Small intestine (tissue), 16 donors: Measurements from ENCODE around the gene MAPKBP1. TPM values are rescaled to one million over a fixed set of nuclear protein-coding genes. Genes with fewer than 3 reads are reported as not detected.
A peak's percentile ranks its signal among the peaks of the same experiment; 100 is the strongest.
"Not testable (repeated sequence)": the region's sequence is repeated elsewhere in the genome, so short reads cannot be mapped to it uniquely, and the experiment has no call there.

Source experiments
- DNase-seq, 2 donors: peaks; one replicate each; pipeline versions ENCODE4 v3.0.0 to v3.0.0-alpha.2; 2013
- FAIRE-seq: peaks from 2 replicates; lab custom pipeline; 2012; peaks lifted over from hg19 to GRCh38; lab: Jason Lieb, UNC
- H3K27ac ChIP-seq, 3 donors: one replicate each; pipeline ENCODE4 v1.5.1; 2013; ENCODE audit warnings: low read length in 2 of 3, mild to moderate bottlenecking in 2 of 3, control low read depth in 1 of 3, inconsistent platforms in 1 of 3, low read depth in 1 of 3, moderate library complexity in 1 of 3
- H3K27me3 ChIP-seq, 3 donors: one replicate each; pipeline ENCODE4 v1.6.1; 2013; ENCODE audit warnings: low read length in 3 of 3, inconsistent platforms in 1 of 3; ENCODE audit not compliant: control insufficient read depth in 3 of 3, insufficient read depth in 3 of 3
- H3K36me3 ChIP-seq, 3 donors: one replicate each; pipeline ENCODE4 v1.6.1; 2013; ENCODE audit warnings: low read length in 3 of 3, inconsistent platforms in 1 of 3, low read depth in 1 of 3, mild to moderate bottlenecking in 1 of 3, moderate library complexity in 1 of 3; ENCODE audit not compliant: control insufficient read depth in 3 of 3, insufficient read depth in 2 of 3
- H3K4me1 ChIP-seq, 3 donors: one replicate each; pipeline ENCODE4 v1.6.1; 2013; ENCODE audit warnings: low read length in 2 of 3, inconsistent platforms in 1 of 3, low read depth in 1 of 3, mild to moderate bottlenecking in 1 of 3, moderate library complexity in 1 of 3; ENCODE audit not compliant: control insufficient read depth in 3 of 3, insufficient read depth in 2 of 3
- H3K4me3 ChIP-seq, 3 donors: one replicate each; pipeline ENCODE4 v1.5.1; 2013; ENCODE audit warnings: low read length in 3 of 3, control low read depth in 1 of 3, inconsistent platforms in 1 of 3, low read depth in 1 of 3, mild to moderate bottlenecking in 1 of 3, moderate library complexity in 1 of 3
- H3K9me3 ChIP-seq, 2 donors: one replicate each; pipeline ENCODE4 v1.6.1; 2013; ENCODE audit warnings: low read depth in 1 of 2, low read length in 1 of 2; ENCODE audit not compliant: control insufficient read depth in 2 of 2, insufficient read depth in 1 of 2
- WGBS, 3 donors: extraction: QIAGEN DNeasy Blood & Tissue Kit; methylation state at CpG; one replicate each; pipeline ENCODE4 v1.1.7; 2013; 5-methylcytosine and 5-hydroxymethylcytosine counted together
- long read RNA-seq, 10 donors: transcript quantifications; one replicate each; lab custom pipeline, GENCODE V29; 2026
- polyA plus RNA-seq, 4 donors: library from polyadenylated mRNA; stranded (reverse) in 3 of 4; unstranded in 1 of 4; fragments of 200-250 nt in 3 of 4; fragments of 120-200 nt in 1 of 4; gene quantifications; one replicate each; pipeline versions ENCODE4 v1.2.1 to v1.2.3, GENCODE V29; 2013
- donor health status: healthy with polysubstance abuse.
- donor health status: control.
- donor health status: control.
- donor health status: Bipolar disorder and iron deficiency.
- donor health status: healthy.

MAPKBP1 gene
- polyA plus RNA-seq, result 10 to 100 TPM in 3 of 4 donors, 1 to 10 TPM in 1; 8.3 to 30.2 (median 23.6) TPM
- long read RNA-seq, donor 1, result 0 reads
- long read RNA-seq, donor 2, result 0 reads
- long read RNA-seq, donor 3, partial matches to known transcripts, result 0 of 5 reads
- long read RNA-seq, donor 3, other reads (novel, unspliced or antisense), result 0 of 5 reads
- long read RNA-seq, donor 4, result 0 reads
- long read RNA-seq, donor 5, result 0 reads
- long read RNA-seq, donor 6, full-length matches to known transcripts, result 1 of 1 reads
- long read RNA-seq, donor 6, partial matches to known transcripts, result 0 of 1 reads
- long read RNA-seq, donor 6, other reads (novel, unspliced or antisense), result 0 of 1 reads
- long read RNA-seq, donor 7, partial matches to known transcripts, result 0 of 2 reads
- long read RNA-seq, donor 7, other reads (novel, unspliced or antisense), result 0 of 2 reads
- long read RNA-seq, donor 8, partial matches to known transcripts, result 0 of 1 reads
- long read RNA-seq, donor 8, other reads (novel, unspliced or antisense), result 0 of 1 reads
- long read RNA-seq, donor 9, result 0 reads
- long read RNA-seq, donor 10, partial matches to known transcripts, result 0 of 1 reads
- long read RNA-seq, donor 10, other reads (novel, unspliced or antisense), result 0 of 1 reads

GRCh38 chr15:41774062-41774881 is at the start of gene MAPKBP1:
TSS of gene MAPKBP1 (plus strand) at chr15:41774484. CDS start at chr15:41775276, 792 bp downstream.
- H3K9me3 ChIP-seq, result no peaks in the 10 kb centered on the region
- no peak for FAIRE-seq
- peak; percentile 99 to 100 for DNase-seq
- peaks cover 0 to 45% (median 6%) of the 10 kb centered on the region in 3 donors for H3K4me1 ChIP-seq
- H3K36me3 ChIP-seq, result peaks cover 0 to under 1% (median 0%) of the 10 kb centered on the region in 3 donors
- WGBS, 3 donors, result 0 to 1% (median 0%) methylated on average over 61 to 62 of the region's 62 CpGs
- H3K27ac ChIP-seq, result peak within 1 kb of the TSS; percentile 72 to 93 (median 86)
- H3K27me3 ChIP-seq, result no peaks in the 10 kb centered on the region
- peak within 1 kb of the TSS; percentile 55 to 83 (median 72) for H3K4me3 ChIP-seq

DNA sequence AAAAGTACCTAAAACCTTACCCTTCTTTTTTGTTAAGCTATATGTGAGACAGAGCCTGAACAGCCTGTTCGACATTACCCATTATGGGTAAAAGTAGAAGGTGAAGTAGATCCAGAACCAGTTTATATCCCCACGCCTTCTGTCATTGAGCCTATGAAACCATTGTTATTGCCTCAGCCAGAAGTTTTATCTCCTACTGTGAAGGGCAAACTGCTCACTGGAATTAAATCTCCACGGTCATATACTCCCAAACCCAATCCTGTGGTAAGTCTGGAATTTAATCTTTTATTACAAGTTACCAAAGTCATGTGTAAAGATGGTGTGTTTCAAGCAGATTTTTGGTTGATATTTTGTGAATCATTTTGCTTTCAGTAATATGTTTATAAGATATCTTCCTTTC is 47.1 kb upstream of the MAPKBP1 start:
- Histone ChIP-seq H3K9me3 (no peaks in the 10 kb centered on the region), H3K4me3 (no peak overlapping the region), H3K27ac (no peak overlapping the region), H3K4me1 (no peaks in the 10 kb centered on the region), H3K27me3 (no peaks in the 10 kb centered on the region), H3K36me3 (peaks cover 0 to 12% (median 4%) of the 10 kb centered on the region in 3 donors)
- no peak for FAIRE-seq
- WGBS, 3 donors, result 94 to 96% (median 96%) methylated on average over 3 of the region's 3 CpGs
- no peak for DNase-seq

DNA sequence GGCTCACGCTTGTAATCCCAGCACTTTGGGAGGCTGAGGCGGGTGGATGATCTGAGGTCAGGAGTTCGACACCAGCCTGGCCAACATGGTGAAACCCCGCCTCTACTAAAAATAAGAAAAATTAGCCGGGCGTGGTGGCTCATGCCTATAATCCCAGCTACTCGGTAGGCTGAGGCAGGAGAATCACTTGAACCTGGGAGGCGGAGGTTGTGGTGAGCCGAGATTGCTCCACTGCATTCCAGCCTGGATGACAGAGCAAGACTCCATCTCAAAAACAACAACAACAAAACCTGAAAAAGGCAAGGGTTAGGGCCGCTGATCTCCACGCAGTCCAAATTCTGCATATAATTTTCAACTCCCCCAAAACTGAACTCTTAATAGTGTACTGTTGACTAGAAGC is 46.2 kb upstream of the MAPKBP1 start:
- not testable (repeated sequence) for H3K27ac ChIP-seq, FAIRE-seq, H3K4me1 ChIP-seq, H3K4me3 ChIP-seq, H3K9me3 ChIP-seq, DNase-seq, H3K27me3 ChIP-seq
- WGBS, 3 donors, result 92 to 96% (median 93%) methylated on average over 11 of the region's 11 CpGs
- H3K36me3 ChIP-seq, result peaks cover 0 to 17% (median 4%) of the 10 kb centered on the region in 3 donors

DNA sequence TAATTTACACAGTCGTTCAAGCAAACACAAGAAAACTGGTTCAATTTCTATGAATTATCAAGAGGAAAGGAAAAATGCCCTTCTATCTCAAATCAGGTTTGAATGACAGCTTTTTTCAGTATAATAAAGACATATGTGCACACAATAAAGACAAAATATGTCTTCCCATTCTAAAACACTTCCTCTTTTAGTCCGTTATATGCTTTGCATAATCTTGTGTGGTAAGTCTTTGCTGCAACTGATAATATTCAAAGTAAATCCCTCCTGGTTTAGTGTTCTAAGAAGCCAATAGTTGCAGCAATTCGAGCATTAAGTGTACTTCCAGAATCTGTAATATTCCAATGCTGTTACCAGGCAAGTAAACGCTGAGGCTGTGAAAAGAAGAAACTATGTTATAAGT is 43.7 kb upstream of the MAPKBP1 start:
- Histone ChIP-seq H3K4me1 (no peaks in the 10 kb centered on the region), H3K27ac (no peak overlapping the region), H3K27me3 (no peaks in the 10 kb centered on the region), H3K36me3 (peaks cover 3 to 27% (median 4%) of the 10 kb centered on the region in 3 donors), H3K4me3 (no peak overlapping the region), H3K9me3 (no peaks in the 10 kb centered on the region)
- 81 to 84% (median 82%) methylated on average over 4 of the region's 4 CpGs for WGBS, 3 donors
- DNase-seq (no peak), FAIRE-seq (no peak)

- DNase-seq (no peak), FAIRE-seq (no peak)
- Histone ChIP-seq H3K9me3 (no peaks in the 10 kb centered on the region), H3K4me3 (no peak overlapping the region), H3K27me3 (no peaks in the 10 kb centered on the region), H3K36me3 (peaks cover 8 to 35% (median 10%) of the 10 kb centered on the region in 3 donors), H3K27ac (no peak overlapping the region), H3K4me1 (no peaks in the 10 kb centered on the region)
- 90 to 96% (median 91%) methylated on average over 1 of the region's 1 CpG for WGBS, 3 donors
Measured at GRCh38 chr15:41732483-41732882, 41.8 kb upstream of the MAPKBP1 start.

- H3K9me3 ChIP-seq, result no peaks in the 10 kb centered on the region
- H3K27me3 ChIP-seq, result no peaks in the 10 kb centered on the region
- no peak overlapping the region for H3K4me3 ChIP-seq
- H3K36me3 ChIP-seq, result peaks cover 9 to 39% (median 10%) of the 10 kb centered on the region in 3 donors
- no peak overlapping the region for H3K27ac ChIP-seq
- 96 to 98% (median 98%) methylated on average over 4 of the region's 4 CpGs for WGBS, 3 donors
- DNase-seq, result no peak
- H3K4me1 ChIP-seq, result no peaks in the 10 kb centered on the region
- no peak for FAIRE-seq
Measured at GRCh38 chr15:41734079-41734478, 40.2 kb upstream of the MAPKBP1 start.

GRCh38 chr15:41735046-41735445 is 39.2 kb upstream of the MAPKBP1 start:
- DNase-seq (no peak), FAIRE-seq (no peak)
- H3K4me3 ChIP-seq, result no peak overlapping the region
- no peaks in the 10 kb centered on the region for H3K4me1 ChIP-seq
- H3K9me3 ChIP-seq, result no peaks in the 10 kb centered on the region
- H3K27me3 ChIP-seq, result no peaks in the 10 kb centered on the region
- no peak overlapping the region for H3K27ac ChIP-seq
- 86 to 93% (median 90%) methylated on average over 4 of the region's 4 CpGs for WGBS, 3 donors
- peaks cover 8 to 37% (median 10%) of the 10 kb centered on the region in 3 donors for H3K36me3 ChIP-seq

DNA sequence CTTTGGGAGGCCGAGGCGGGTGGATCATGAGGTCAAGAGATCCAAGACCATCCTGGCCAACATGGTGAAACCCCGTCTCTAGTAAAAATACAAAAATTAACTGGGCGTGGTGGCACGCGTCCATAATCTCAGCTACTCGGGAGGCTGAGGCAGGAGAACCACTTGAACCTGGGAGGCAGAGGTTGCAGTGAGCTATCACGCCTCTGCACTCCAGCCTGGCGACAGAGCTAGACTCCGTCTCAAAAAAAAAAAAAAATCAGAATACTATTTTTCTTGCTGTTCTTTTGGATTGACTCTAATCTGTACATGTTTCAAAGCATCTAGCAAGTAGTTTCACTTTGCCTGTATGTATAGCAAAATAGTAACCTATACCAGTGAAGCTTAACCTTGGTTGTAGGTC is 38.8 kb upstream of the MAPKBP1 start:
- not testable (repeated sequence) for DNase-seq, FAIRE-seq, H3K4me3 ChIP-seq, H3K9me3 ChIP-seq, H3K27me3 ChIP-seq, H3K27ac ChIP-seq, H3K4me1 ChIP-seq
- 97 to 98% (median 97%) methylated on average over 10 of the region's 10 CpGs for WGBS, 3 donors
- H3K36me3 ChIP-seq, result peaks cover 8 to 36% (median 10%) of the 10 kb centered on the region in 3 donors
